UCSD-AML1 (cell line): ENCODE measurements around the gene AGPAT3.

Experiments
- DNase-seq: peaks from one replicate; lab custom pipeline; 2025; ENCODE audit not compliant: unreplicated experiment; lab: John Stamatoyannopoulos, UW

AGPAT3 gene

GRCh38 chr21:43905726-43906455, 40.9 kb downstream of the AGPAT3 start:
- no peak for DNase-seq

GRCh38 chr21:43906585-43907370, 41.8 kb downstream of the AGPAT3 start:
- no peak for DNase-seq

- DNase-seq: no peak
Measured at GRCh38 chr21:43907751-43908150, 42.7 kb downstream of the AGPAT3 start.

GRCh38 chr21:43908167-43908566, 43.1 kb downstream of the AGPAT3 start:
- DNase-seq: no peak

GRCh38 chr21:43909741-43910400, 44.8 kb downstream of the AGPAT3 start:
- DNase-seq: no peak

GRCh38 chr21:43910460-43910859, 45.4 kb downstream of the AGPAT3 start:
- DNase-seq: no peak

GRCh38 chr21:43911015-43911934, 46.3 kb downstream of the AGPAT3 start:
- no peak for DNase-seq

GRCh38 chr21:43911935-43912487, 47.0 kb downstream of the AGPAT3 start:
- no peak for DNase-seq

GRCh38 chr21:43912500-43912899, 47.5 kb downstream of the AGPAT3 start:
- DNase-seq: no peak

GRCh38 chr21:43912910-43913309, 47.9 kb downstream of the AGPAT3 start:
- no peak for DNase-seq

GRCh38 chr21:43913928-43914327, 48.9 kb downstream of the AGPAT3 start:
- DNase-seq: no peak

- no peak for DNase-seq
Measured at GRCh38 chr21:43916076-43916475, 51.1 kb downstream of the AGPAT3 start.

- no peak for DNase-seq
Measured at GRCh38 chr21:43916691-43917514, 51.9 kb downstream of the AGPAT3 start.

- DNase-seq: no peak
Measured at GRCh38 chr21:43917515-43918384, 52.7 kb downstream of the AGPAT3 start.

- DNase-seq: no peak
Measured at GRCh38 chr21:43918385-43918947, 53.4 kb downstream of the AGPAT3 start.

- no peak for DNase-seq
Measured at GRCh38 chr21:43919283-43919682, 54.3 kb downstream of the AGPAT3 start.

- no peak for DNase-seq
Measured at GRCh38 chr21:43919871-43920801, 55.1 kb downstream of the AGPAT3 start.
